Measurements from ENCODE around the gene TSHZ2. TPM values are rescaled to one million over a fixed set of nuclear protein-coding genes. Genes with fewer than 3 reads are reported as not detected.

TSHZ2 gene
- total RNA-seq, 3 donors from 2014 or later: 8.1 to 19.3 (median 8.4) TPM

DNA sequence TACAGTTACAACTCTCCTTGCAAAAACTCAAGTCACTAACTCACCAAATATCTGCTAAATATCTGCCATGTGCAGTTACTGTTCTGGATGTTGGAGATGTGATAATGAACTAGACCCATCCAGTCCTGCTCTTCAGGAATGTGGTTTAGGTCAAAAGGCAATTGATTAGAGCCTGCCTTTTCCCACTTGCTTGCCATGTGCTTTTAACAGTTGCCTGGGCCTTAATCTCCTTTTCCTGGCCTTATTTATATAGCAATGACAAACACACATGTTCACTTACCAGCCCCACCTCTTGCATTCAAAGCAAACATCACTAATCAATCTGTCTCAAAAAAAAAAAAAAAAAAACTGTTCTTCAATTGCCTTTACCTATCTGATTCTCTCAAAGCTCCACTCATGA, 422.3 kb downstream of the TSHZ2 start:
- Mint-ChIP-seq H3K4me3 (no peak overlapping the region), H3K36me3 (ENCODE audit: insufficient read depth) (peaks cover 4% of the 10 kb centered on the region), H3K4me1 (ENCODE audit: low read depth) (peaks cover 6% of the 10 kb centered on the region), H3K9me3 (no peaks in the 10 kb centered on the region), H3K27me3 (ENCODE audit: low read depth) (peaks cover 2% of the 10 kb centered on the region)
- DNase-seq: no peak
- no peak for ATAC-seq

DNA sequence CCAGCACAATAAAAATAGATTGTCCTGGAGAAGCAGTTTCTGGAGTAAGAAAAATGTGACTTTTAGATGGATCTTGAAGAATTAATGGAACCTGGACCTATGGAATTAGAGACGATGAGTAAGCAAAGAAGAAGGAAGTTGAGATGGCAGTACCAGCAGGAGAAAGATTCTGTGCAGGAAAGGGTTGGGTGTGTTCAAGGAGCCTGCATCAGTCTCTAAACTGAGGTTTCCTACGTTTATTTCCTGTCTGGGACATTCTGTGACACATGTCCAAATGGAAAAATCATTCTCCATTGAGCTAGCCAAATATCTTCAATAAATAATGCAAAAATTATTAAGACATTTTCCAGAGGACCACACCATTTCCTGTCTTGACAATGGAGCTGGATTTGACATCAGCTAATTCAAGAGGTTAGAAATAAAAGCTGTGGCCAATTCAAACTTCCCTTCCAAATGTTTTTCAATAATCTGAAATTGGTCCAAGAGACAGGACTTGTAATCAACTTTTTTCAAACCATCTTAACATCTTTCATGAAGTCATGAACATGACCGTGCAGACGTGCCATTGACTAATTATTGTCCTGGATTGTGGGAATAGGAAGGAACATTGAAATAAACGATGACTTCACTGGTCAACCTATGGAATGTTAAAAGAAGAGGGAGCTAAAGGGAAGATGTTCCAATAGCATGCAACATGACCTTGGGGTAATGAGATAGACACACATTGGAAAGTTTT, 423.2 kb downstream of the TSHZ2 start:
- Mint-ChIP-seq H3K4me3 (no peak overlapping the region), H3K36me3 (ENCODE audit: insufficient read depth) (peaks cover 6% of the 10 kb centered on the region), H3K9me3 (no peaks in the 10 kb centered on the region), H3K27me3 (ENCODE audit: low read depth) (no peaks in the 10 kb centered on the region), H3K4me1 (ENCODE audit: low read depth) (peaks cover 2% of the 10 kb centered on the region)
- no peak for DNase-seq
- ATAC-seq: no peak

GRCh38 chr20:53399083-53399482, 426.9 kb downstream of the TSHZ2 start:
- Mint-ChIP-seq H3K9me3 (peaks cover 4% of the 10 kb centered on the region), H3K4me3 (no peak overlapping the region), H3K27me3 (ENCODE audit: low read depth) (no peaks in the 10 kb centered on the region), H3K4me1 (ENCODE audit: low read depth) (peaks cover 18% of the 10 kb centered on the region), H3K36me3 (ENCODE audit: insufficient read depth) (peaks cover 7% of the 10 kb centered on the region)
- ATAC-seq (no peak), DNase-seq (no peak)

GRCh38 chr20:53399592-53400335, 427.6 kb downstream of the TSHZ2 start:
- Mint-ChIP-seq H3K4me3 (no peak overlapping the region), H3K9me3 (peaks cover 4% of the 10 kb centered on the region), H3K4me1 (ENCODE audit: low read depth) (peaks cover 18% of the 10 kb centered on the region), H3K36me3 (ENCODE audit: insufficient read depth) (peaks cover 7% of the 10 kb centered on the region), H3K27me3 (ENCODE audit: low read depth) (no peaks in the 10 kb centered on the region)
- ATAC-seq (no peak), DNase-seq (no peak)

GRCh38 chr20:53402233-53403005, 430.3 kb downstream of the TSHZ2 start:
- peaks cover 20% of the 10 kb centered on the region for H3K4me1 Mint-ChIP-seq (ENCODE audit: low read depth)
- DNase-seq (peak; percentile 21), ATAC-seq (peak; percentile 87 to 90)
- H3K9me3 Mint-ChIP-seq: peaks cover 4% of the 10 kb centered on the region
- no peak overlapping the region for H3K4me3 Mint-ChIP-seq
- no peaks in the 10 kb centered on the region for H3K27me3 Mint-ChIP-seq (ENCODE audit: low read depth)
- H3K36me3 Mint-ChIP-seq (ENCODE audit: insufficient read depth): peaks cover 7% of the 10 kb centered on the region

DNA sequence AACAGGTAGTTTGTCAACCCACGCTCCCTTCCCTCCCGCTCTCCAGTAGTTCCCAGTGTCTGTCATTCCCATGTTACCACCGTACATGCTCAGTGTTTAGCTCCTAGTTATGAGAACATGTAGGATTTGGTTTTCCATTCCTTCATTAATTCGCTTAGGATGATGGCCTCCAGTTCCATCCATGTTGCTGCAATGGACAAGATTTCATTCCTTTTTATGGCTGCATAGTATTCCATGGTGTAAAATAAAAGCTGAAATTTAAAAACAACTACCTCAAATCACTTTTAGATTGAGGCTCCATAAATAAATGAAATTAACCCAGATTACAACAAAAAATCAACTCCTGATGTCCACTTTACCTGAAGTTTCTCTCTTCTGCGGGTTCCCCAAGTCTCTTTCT, 430.9 kb downstream of the TSHZ2 start:
- no peak for ATAC-seq

DNA sequence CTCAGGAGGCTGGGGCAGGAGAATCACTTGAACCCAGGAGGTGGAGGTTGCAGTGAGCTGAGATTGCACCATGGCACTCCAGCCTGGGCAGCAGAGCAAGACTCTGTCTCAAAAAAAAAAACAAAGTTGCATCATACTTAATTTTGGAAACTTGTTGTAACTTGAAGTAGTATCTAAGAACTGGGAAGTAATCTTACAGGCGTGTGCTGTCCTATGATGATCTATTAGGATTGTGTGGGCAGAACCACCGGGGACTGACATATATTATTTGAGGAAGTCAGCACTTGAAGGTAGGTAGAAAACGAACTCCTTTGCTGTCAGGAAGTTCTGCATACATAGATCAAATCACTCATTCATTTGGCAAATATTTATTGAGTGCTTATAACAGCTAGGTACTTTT, 433.0 kb downstream of the TSHZ2 start:
- Mint-ChIP-seq H3K4me1 (ENCODE audit: low read depth) (peaks cover 18% of the 10 kb centered on the region), H3K9me3 (peaks cover 4% of the 10 kb centered on the region), H3K36me3 (ENCODE audit: insufficient read depth) (peaks cover 10% of the 10 kb centered on the region), H3K27me3 (ENCODE audit: low read depth) (no peaks in the 10 kb centered on the region), H3K4me3 (no peak overlapping the region)
- ATAC-seq: no peak
- no peak for DNase-seq

More for the DNA sequence above, 430.9 kb downstream of the TSHZ2 start:
- peaks cover 4% of the 10 kb centered on the region for H3K9me3 Mint-ChIP-seq
- no peak for DNase-seq
- peaks cover 20% of the 10 kb centered on the region for H3K4me1 Mint-ChIP-seq (ENCODE audit: low read depth)
- H3K36me3 Mint-ChIP-seq (ENCODE audit: insufficient read depth): peaks cover 7% of the 10 kb centered on the region
- no peaks in the 10 kb centered on the region for H3K27me3 Mint-ChIP-seq (ENCODE audit: low read depth)
- H3K4me3 Mint-ChIP-seq: no peak overlapping the region

GRCh38 chr20:53406580-53406979, 434.4 kb downstream of the TSHZ2 start:
- no peak for ATAC-seq
- peaks cover 18% of the 10 kb centered on the region for H3K4me1 Mint-ChIP-seq (ENCODE audit: low read depth)
- no peak for DNase-seq
- no peaks in the 10 kb centered on the region for H3K9me3 Mint-ChIP-seq
- H3K27me3 Mint-ChIP-seq (ENCODE audit: low read depth): no peaks in the 10 kb centered on the region
- H3K4me3 Mint-ChIP-seq: no peak overlapping the region
- peaks cover 6% of the 10 kb centered on the region for H3K36me3 Mint-ChIP-seq (ENCODE audit: insufficient read depth)

DNA sequence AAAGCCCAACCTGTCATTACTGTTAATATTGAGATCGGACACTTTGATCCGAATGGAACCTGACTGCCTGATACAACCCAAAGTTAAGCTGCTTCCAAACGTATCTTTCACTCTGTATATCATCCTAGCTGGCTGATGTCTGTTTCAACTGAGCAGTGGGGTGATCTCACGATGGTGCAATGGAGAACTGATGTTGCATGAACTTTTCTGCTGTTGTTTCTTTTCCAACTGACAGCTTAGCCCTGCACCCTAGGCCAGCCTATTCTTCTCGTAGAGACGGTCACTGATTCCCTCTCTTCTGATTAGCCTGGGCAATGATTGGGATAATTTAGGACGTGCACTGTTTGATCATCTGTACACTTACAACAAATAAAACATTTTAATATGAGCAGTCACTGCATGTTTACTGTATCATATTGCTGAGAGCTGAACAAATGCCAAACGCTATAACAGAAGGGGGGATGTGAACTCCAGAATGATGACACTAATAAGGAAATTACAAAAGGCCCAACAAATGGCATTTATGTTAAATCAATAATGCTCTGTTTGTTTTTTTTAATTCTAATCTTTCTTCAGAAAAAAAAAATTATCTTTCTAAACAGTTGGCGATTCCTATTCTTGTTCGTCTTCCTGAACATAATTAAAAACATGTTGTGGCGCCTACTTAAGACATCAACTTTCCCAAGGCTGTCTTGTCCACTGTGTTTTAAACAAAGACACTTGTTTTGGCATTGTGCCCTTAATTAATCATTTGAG, 436.7 kb downstream of the TSHZ2 start:
- no peak for ATAC-seq
- no peak for DNase-seq
- no peak overlapping the region for H3K4me3 Mint-ChIP-seq
- H3K9me3 Mint-ChIP-seq: no peaks in the 10 kb centered on the region
- H3K36me3 Mint-ChIP-seq (ENCODE audit: insufficient read depth): peaks cover 3% of the 10 kb centered on the region
- H3K4me1 Mint-ChIP-seq (ENCODE audit: low read depth): peaks cover 2% of the 10 kb centered on the region
- no peaks in the 10 kb centered on the region for H3K27me3 Mint-ChIP-seq (ENCODE audit: low read depth)

- peaks cover 3% of the 10 kb centered on the region for H3K36me3 Mint-ChIP-seq (ENCODE audit: insufficient read depth)
- DNase-seq: no peak
- H3K27me3 Mint-ChIP-seq (ENCODE audit: low read depth): no peaks in the 10 kb centered on the region
- H3K4me3 Mint-ChIP-seq: no peak overlapping the region
- no peak for ATAC-seq
- H3K4me1 Mint-ChIP-seq (ENCODE audit: low read depth): peaks cover 2% of the 10 kb centered on the region
- H3K9me3 Mint-ChIP-seq: no peaks in the 10 kb centered on the region
These were observed 437.2 kb downstream of the TSHZ2 start for GRCh38 chr20:53409447-53409717.

DNA sequence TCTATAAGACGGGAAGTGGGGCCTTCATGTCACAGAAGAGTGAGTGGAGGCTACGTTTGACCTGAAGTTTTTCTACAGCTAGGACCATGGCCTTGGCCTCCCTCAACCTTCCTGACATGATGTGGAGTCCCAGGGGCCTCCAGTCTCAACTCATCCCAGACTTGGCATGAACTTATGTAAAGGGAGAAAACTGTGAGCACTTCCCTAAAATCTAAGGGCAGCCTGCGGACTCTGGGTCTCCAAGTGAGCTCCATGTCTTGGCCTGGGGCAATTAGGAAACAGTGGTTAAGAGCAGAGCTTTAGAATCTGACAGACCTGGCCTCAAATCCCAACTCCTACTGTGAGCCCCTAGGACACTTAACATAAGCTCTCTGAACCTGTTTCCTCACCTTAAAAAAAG, 439.0 kb downstream of the TSHZ2 start:
- Mint-ChIP-seq H3K4me1 (ENCODE audit: low read depth) (no peaks in the 10 kb centered on the region), H3K27me3 (ENCODE audit: low read depth) (no peaks in the 10 kb centered on the region), H3K9me3 (no peaks in the 10 kb centered on the region), H3K4me3 (no peak overlapping the region), H3K36me3 (ENCODE audit: insufficient read depth) (peaks cover 3% of the 10 kb centered on the region)
- DNase-seq: no peak
- ATAC-seq: no peak

DNA sequence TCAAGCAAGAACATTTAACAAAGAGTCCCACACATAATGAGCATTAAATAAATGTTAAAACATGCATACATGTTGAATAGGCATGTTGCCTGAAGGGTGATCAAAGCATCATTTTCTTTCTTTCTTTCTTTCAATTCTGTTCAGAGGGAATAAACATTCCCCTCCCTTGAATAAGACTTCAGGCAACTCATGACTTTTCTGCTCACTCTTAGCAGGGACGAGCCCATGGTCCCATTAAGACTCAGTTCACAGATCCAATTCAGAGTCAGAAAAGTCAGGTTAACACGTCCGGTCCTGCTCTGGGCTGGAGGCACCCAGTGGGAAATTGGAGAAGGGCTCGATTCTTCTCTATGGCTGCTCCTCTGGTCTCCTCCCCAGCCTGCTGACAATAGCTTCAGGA, 439.7 kb downstream of the TSHZ2 start:
- no peaks in the 10 kb centered on the region for H3K9me3 Mint-ChIP-seq
- H3K36me3 Mint-ChIP-seq (ENCODE audit: insufficient read depth): peaks cover 3% of the 10 kb centered on the region
- no peak overlapping the region for H3K4me3 Mint-ChIP-seq
- DNase-seq (no peak), ATAC-seq (no peak)
- H3K4me1 Mint-ChIP-seq (ENCODE audit: low read depth): no peaks in the 10 kb centered on the region
- H3K27me3 Mint-ChIP-seq (ENCODE audit: low read depth): no peaks in the 10 kb centered on the region

GRCh38 chr20:53412577-53413185, 440.5 kb downstream of the TSHZ2 start:
- Mint-ChIP-seq H3K36me3 (ENCODE audit: insufficient read depth) (peaks cover 3% of the 10 kb centered on the region), H3K4me3 (no peak overlapping the region), H3K27me3 (ENCODE audit: low read depth) (no peaks in the 10 kb centered on the region), H3K9me3 (no peaks in the 10 kb centered on the region), H3K4me1 (ENCODE audit: low read depth) (no peaks in the 10 kb centered on the region)
- ATAC-seq (no peak), DNase-seq (no peak)

DNA sequence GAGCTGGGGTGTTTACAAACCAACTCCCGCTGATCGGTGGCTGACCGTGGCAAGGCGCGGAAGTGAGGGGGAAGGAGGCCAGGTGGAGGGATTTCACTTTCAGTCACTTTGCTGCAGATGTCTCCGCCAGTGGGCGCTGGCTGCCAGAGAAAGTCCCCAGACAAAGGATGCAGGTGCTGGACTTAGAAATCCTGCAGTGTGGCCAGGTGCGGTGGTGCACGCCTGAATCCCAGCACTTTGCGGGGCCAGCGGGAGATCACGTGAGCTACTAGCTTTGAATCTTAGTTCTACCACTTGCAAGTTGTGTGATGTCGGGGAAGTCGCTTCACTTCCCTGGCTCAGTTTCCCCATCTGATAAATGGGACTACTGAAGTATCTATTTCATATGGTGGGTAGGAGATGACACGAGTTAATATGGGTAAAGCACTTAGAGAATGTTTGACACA, 441.1 kb downstream of the TSHZ2 start:
- Mint-ChIP-seq H3K36me3 (ENCODE audit: insufficient read depth) (peaks cover 3% of the 10 kb centered on the region), H3K9me3 (no peaks in the 10 kb centered on the region), H3K4me3 (no peak overlapping the region), H3K4me1 (ENCODE audit: low read depth) (no peaks in the 10 kb centered on the region), H3K27me3 (ENCODE audit: low read depth) (no peaks in the 10 kb centered on the region)
- ATAC-seq: peak in 1 of 2 donors; percentile 46
- DNase-seq: peak; percentile 27
